GM18502 (cell line): ENCODE data around the gene C15orf39.
"Not testable (repeated sequence)": the region's sequence is repeated elsewhere in the genome, so short reads cannot be mapped to it uniquely, and the experiment has no call there.

Experiments used
- ATAC-seq: cut with Tn5 transposase; IDR thresholded peaks from one replicate; pipeline ENCODE4 v1.9.1; 2021; ENCODE audit warnings: mild to moderate bottlenecking; ENCODE audit not compliant: unreplicated experiment, poor library complexity

Gene C15orf39

GRCh38 chr15:75209289-75209676 lies 7.6 kb downstream of the C15orf39 start:
- no peak for ATAC-seq

DNA sequence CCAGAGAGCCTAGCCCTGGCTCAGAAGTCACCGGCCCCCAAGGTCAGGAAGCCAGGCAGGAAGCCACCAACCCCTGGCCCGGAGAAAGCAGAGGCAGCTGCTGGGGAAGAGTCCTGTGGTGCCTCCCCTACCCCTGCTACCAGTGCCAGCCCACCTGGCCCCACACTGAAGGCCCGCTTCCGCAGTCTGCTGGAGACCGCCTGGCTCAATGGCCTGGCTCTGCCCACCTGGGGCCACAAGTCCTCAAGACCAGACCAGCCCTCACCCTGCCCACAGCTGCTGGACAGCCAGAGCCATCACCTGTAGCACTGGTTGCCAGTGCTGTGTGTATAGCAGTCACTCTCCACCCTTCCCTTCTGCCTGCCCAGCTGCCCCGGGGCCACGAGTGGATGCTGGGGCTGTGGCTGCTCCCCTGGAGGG lies 9.1 kb downstream of the C15orf39 start:
- ATAC-seq = no peak

- no peak for ATAC-seq
Observed at GRCh38 chr15:75211436-75212199, 9.9 kb downstream of the C15orf39 start.

- ATAC-seq = no peak
Observed at GRCh38 chr15:75212200-75212858, 10.6 kb downstream of the C15orf39 start.

DNA sequence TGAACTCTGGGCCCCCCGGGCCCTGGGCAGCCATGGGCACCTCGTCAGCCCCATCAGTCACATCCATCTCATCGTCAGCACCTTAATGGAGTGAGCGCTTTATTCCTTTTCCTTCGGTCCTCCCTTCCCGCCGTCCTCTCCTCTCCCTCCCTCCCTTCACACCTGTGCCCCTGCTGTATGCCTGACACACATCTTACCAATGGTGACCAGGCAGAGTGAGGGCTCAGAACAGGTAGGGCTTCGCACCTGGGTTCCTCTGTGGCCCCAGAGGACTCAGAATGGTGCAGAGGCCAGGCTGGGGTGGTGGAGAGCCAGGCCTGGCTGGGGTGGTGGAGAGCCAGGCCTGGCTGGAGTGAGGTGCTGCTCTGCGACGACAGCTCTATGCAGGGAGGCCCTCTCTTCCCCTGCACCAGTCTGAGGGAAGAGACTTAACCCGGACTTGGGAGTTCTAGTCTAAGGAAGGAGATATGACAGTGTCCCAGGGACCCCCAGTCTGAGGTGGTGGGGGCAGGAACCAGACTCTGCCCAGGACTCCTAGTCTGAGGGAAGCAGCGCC lies 11.6 kb downstream of the C15orf39 start:
- no peak for ATAC-seq

DNA sequence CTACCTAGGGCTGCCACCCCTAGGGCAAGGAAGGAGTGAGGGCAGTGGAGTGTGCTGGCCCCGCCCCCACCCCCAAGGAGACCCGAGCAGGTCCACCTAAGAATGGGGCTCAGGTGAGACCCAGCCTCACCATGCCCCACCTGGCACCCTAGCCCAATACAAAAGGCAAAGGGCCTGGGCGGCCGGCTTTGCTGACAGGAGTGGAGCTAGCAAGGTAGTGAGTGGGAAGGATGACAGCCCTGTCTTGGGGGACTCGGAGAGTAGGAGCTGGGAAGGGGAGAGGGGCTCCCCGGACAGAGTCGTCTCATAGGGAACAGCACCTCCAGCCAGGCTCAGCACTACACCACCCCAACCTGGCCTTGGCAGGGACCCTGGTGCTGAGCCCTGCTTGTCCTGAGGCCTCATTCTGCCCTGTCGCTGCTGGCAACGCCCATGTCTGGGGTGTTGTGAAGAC lies 12.1 kb downstream of the C15orf39 start:
- ATAC-seq = no peak

DNA sequence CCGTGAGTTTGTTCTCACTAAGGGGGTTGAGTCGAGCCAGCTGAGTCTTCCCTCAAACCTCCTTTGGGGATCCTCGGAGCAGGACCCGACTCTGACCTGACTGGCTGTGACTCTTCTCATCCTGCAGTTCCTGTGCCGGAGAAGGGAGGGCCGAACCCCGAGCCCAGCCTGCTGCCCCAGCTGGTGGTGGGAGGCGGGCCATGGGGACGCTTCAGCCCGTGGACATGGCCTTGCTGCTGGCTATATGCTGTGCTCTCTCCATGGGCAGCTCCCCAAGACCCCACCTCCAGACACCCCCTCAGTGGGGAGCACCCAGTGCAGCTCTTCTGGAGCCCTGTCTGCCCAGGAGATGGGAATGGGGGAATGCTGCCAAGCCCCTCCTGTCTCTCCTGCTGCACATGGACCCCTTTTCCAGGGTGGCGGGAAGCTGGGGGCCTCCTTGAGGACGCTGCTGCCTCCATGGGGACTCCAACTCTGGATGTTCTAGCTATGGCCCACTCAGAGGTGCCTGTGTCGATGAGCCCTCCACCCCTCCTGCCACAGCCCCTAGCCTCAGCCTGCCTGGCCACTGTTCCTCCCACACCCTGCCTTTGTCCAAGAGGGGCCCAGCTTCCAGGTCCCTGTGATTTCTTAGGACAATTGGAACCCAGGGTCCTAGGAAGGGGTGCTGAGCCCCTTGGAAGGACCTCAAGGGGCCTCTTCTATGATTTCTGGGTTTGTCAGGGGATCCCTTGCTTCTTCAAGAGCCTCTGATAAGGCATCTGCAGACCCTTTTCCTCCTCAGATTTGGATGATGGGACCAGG lies 12.8 kb downstream of the C15orf39 start:
- ATAC-seq = no peak

DNA sequence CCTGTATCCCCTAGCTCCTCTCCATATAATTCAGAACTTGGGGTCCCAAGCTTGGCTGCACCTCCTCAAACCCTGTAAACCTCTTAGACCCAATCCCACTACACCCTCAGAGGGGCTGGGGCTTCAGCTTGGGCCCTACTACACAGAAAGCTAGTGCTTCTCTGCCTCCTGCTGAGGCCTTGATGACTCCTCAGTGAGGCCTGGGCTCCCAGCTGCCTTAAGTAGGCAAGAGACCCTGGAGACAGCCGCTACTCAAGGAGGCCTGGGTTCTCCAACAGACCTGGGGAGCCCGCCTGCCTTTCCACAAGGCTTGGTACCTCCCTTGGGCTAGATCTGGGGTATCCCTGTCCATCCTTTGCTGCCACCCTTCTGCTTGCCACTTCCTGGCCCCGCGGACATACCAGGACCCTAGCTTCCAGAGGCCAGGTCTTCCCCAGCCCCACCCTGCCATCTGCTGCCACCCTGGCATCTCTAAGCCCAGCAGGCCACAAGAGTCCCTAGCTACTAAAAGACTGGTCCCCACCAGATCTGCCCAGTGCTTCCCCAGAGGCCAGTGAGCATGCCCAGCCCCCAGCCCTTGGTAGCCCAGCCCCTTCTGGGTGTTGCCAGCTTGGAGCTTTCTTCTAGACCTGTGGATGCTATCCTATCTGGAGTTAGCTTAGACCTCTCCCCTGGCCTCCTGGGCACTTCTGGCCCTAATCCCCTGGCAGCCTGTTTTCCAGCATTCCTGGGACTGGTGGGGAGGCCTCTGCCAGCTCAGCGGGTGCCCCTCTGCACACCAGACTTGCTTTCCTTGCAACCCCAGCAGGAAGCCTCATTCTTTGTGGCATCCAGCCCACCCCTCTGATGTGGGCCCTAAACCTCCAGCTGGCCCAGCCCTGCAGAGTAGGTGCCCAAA lies 13.7 kb downstream of the C15orf39 start:
- ATAC-seq = no peak

DNA sequence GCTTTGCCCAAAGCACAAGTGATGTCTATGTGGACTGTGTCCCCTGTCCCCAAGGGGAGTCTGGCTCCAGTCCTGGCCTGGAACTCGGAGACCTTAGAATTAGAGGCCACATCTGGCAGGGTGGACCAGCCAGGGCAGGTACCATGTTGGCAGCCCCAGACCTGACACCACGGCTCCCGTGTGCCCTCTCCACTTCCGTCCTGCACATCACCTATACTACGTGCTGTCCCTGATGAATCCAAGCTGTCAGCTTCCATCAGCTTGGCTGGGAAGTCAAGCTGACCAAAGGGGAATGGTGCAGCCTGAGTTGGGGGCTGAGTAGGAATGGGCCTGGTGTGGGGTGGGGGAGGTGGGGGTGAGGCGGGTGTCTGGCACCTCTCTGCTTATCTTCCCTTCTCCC lies 15.3 kb downstream of the C15orf39 start:
- no peak for ATAC-seq

- ATAC-seq = not testable (repeated sequence)
Observed at GRCh38 chr15:75217574-75217973, 15.9 kb downstream of the C15orf39 start.

GRCh38 chr15:75219507-75219929 lies 17.8 kb downstream of the C15orf39 start:
- ATAC-seq = not testable (repeated sequence)

GRCh38 chr15:75223688-75224087 lies 22.0 kb downstream of the C15orf39 start:
- no peak for ATAC-seq

- no peak for ATAC-seq
Observed at GRCh38 chr15:75224281-75224680, 22.6 kb downstream of the C15orf39 start.

DNA sequence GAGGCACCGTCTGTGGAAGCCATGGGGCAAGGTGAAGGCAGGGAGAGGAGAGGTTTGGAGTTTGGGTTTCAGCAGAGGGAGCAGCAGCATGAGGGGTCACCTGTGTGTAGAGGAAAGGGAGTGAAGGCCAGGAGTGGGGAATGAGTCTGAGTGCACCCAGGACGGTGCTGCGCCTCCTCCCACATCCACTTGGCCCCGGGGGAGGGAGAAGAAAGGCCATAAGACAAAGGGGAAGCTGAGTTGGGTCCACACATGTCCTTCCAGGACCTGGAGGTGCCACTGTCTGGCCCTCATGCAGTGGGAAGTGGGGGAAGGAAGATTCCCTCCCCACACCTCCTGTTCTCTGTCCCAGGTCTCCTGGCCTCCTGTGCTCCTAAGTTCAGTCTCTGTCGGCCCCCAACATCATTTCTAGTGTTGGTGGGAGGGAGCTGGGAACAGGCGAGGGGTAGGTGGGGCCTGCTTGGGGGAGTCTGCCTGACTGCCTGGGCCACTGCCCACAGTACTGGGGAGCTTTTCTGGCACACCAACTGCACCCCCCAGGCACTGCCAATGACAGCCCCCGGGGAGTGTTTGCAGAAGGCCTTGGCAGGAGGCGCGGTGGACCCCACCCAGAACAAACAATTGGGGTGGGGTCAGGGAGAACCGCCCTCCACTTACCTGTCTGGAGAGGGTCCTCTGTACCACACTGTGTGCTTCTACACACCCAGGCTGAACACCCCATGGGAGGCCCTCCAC lies 23.6 kb downstream of the C15orf39 start:
- ATAC-seq = not testable (repeated sequence)

- ATAC-seq = no peak
Observed at GRCh38 chr15:75225951-75226732, 24.5 kb downstream of the C15orf39 start.

DNA sequence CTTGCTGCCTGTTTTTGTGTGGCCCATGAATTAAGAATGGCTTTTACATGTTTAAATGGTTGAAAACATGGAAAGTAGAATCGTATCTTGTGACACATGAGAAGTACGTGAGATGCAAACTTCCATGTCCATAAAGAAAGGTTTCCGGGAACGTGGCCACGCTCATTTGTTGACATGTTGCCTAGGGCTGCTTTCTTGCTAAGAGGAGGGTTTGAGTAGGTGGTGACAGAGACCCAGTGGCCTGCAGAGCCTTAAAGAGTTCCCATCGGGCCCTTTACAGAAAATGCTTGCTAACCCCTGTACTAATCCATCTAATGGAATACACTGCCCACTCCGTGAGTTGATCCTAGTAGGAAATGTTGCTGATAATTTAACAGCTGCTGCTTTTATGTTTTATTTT lies 25.4 kb downstream of the C15orf39 start:
- ATAC-seq = not testable (repeated sequence)

- no peak for ATAC-seq
Observed at GRCh38 chr15:75227663-75228280, 26.1 kb downstream of the C15orf39 start.

GRCh38 chr15:75228787-75229186 lies 27.1 kb downstream of the C15orf39 start:
- ATAC-seq = no peak
